Inflammatory macrophage treated with lipopolysaccharide for 4 hours (primary cell): Measurements from ENCODE around the gene EYS.

Source experiments
- DNase-seq: peaks from one replicate; pipeline ENCODE4 v3.0.0-alpha.2; 2020

The EYS gene

GRCh38 chr6:64696053-64696452 lies 1011.0 kb downstream of the EYS start:
- DNase-seq: no peak

- DNase-seq: no peak
Measured at GRCh38 chr6:64694356-64694755, 1012.7 kb downstream of the EYS start.

GRCh38 chr6:64691064-64691463 lies 1016.0 kb downstream of the EYS start:
- DNase-seq: no peak

GRCh38 chr6:64685401-64685800 lies 1021.6 kb downstream of the EYS start:
- DNase-seq: no peak

- DNase-seq: no peak
Measured at GRCh38 chr6:64683682-64684081, 1023.3 kb downstream of the EYS start.

- DNase-seq: no peak
Measured at GRCh38 chr6:64681416-64682160, 1025.4 kb downstream of the EYS start.

- no peak for DNase-seq
Measured at GRCh38 chr6:64680446-64680845, 1026.6 kb downstream of the EYS start.

- DNase-seq: peak; percentile 5
Measured at GRCh38 chr6:64679416-64679815, 1027.6 kb downstream of the EYS start.

GRCh38 chr6:64672651-64673050 lies 1034.4 kb downstream of the EYS start:
- DNase-seq: no peak

GRCh38 chr6:64672131-64672530 lies 1034.9 kb downstream of the EYS start:
- peak; percentile 65 for DNase-seq

GRCh38 chr6:64665137-64665536 lies 1041.9 kb downstream of the EYS start:
- no peak for DNase-seq

GRCh38 chr6:64664480-64664879 lies 1042.5 kb downstream of the EYS start:
- DNase-seq: no peak

- DNase-seq: no peak
Measured at GRCh38 chr6:64644024-64644423, 1063.0 kb downstream of the EYS start.

GRCh38 chr6:64630901-64631300 lies 1076.1 kb downstream of the EYS start:
- DNase-seq: no peak

GRCh38 chr6:64622944-64623343 lies 1084.1 kb downstream of the EYS start:
- DNase-seq: no peak

- no peak for DNase-seq
Measured at GRCh38 chr6:64602993-64603392, 1104.0 kb downstream of the EYS start.

- DNase-seq: no peak
Measured at GRCh38 chr6:64591676-64592036, 1115.4 kb downstream of the EYS start.

- no peak for DNase-seq
Measured at GRCh38 chr6:64590965-64591675, 1115.9 kb downstream of the EYS start.

- DNase-seq: no peak
Measured at GRCh38 chr6:64589961-64590360, 1117.1 kb downstream of the EYS start.

GRCh38 chr6:64580346-64580745 lies 1126.7 kb downstream of the EYS start:
- DNase-seq: no peak

- no peak for DNase-seq
Measured at GRCh38 chr6:64553249-64553786, 1153.7 kb downstream of the EYS start.

- DNase-seq: no peak
Measured at GRCh38 chr6:64547594-64548268, 1159.3 kb downstream of the EYS start.

- DNase-seq: no peak
Measured at GRCh38 chr6:64539917-64540316, 1167.1 kb downstream of the EYS start.

- DNase-seq: no peak
Measured at GRCh38 chr6:64538722-64539121, 1168.3 kb downstream of the EYS start.
